Liver (tissue), 9 donors: ENCODE measurements around the gene SBF2. TPM values are rescaled to one million over a fixed set of nuclear protein-coding genes. Genes with fewer than 3 reads are reported as not detected.

ENCODE experiments used
- DNase-seq: peaks from one replicate; pipeline ENCODE4 v3.0.0-alpha.2; 2017; ENCODE audit warnings: low spot score
- H3K27ac ChIP-seq, 2 donors: one replicate each; pipeline ENCODE4 v1.7.0; 2013; ENCODE audit warnings: inconsistent platforms in 2 of 2, low read length in 2 of 2, control low read depth in 1 of 2, low read depth in 1 of 2, mild to moderate bottlenecking in 1 of 2
- H3K27me3 ChIP-seq, 4 donors: one replicate each; pipeline versions ENCODE4 v1.6.1 to v1.7.0; 2013; ENCODE audit warnings: low read length in 3 of 4, inconsistent platforms in 1 of 4, mild to moderate bottlenecking in 1 of 4, moderate library complexity in 1 of 4; ENCODE audit not compliant: control insufficient read depth in 4 of 4, insufficient read depth in 4 of 4
- H3K36me3 ChIP-seq, 4 donors: one replicate each; pipeline versions ENCODE4 v1.6.1 to v1.7.0; 2013; ENCODE audit warnings: low read length in 3 of 4, mild to moderate bottlenecking in 3 of 4, low read depth in 1 of 4, moderate library complexity in 1 of 4; ENCODE audit not compliant: control insufficient read depth in 4 of 4, insufficient read depth in 3 of 4
- H3K4me1 ChIP-seq, 4 donors: one replicate each; pipeline versions ENCODE4 v1.6.1 to v1.7.0; 2013; ENCODE audit warnings: low read length in 3 of 4, mild to moderate bottlenecking in 3 of 4, moderate library complexity in 1 of 4; ENCODE audit not compliant: control insufficient read depth in 4 of 4, insufficient read depth in 4 of 4
- H3K4me3 ChIP-seq, 3 donors: one replicate each; pipeline versions ENCODE4 v1.6.1 to v1.7.0; 2013; ENCODE audit warnings: low read length in 3 of 3, control low read depth in 1 of 3, low read depth in 1 of 3, mild to moderate bottlenecking in 1 of 3
- H3K9ac ChIP-seq, 2 donors: one replicate each; pipeline ENCODE4 v1.7.0; 2013; ENCODE audit warnings: low read length in 2 of 2, mild to moderate bottlenecking in 2 of 2, moderate library complexity in 2 of 2, control low read depth in 1 of 2, low read depth in 1 of 2
- H3K9me3 ChIP-seq, 4 donors: one replicate each; pipeline versions ENCODE4 v1.6.1 to v1.7.0; 2013; ENCODE audit warnings: low read length in 3 of 4; ENCODE audit not compliant: control insufficient read depth in 4 of 4
- ATF3 ChIP-seq: IDR thresholded peaks from 2 replicates; pipeline ENCODE4 v1.6.1; 2016; ENCODE audit warnings: antibody characterized with exemption
- FOXA2 ChIP-seq: IDR thresholded peaks from 2 replicates; pipeline ENCODE4 v1.6.1; 2016; ENCODE audit warnings: antibody characterized with exemption
- GABPA ChIP-seq, 2 donors: IDR thresholded peaks in 1 of 2; conservative IDR thresholded peaks in 1 of 2; 2 replicates each; pipeline ENCODE4 v1.6.1; 2016; ENCODE audit warnings: antibody characterized with exemption in 2 of 2, mild to moderate bottlenecking in 1 of 2, moderate library complexity in 1 of 2
- HNF4G ChIP-seq: IDR thresholded peaks from 2 replicates; pipeline ENCODE4 v1.6.1; 2016; ENCODE audit warnings: antibody characterized with exemption
- JUND ChIP-seq, 2 donors: IDR thresholded peaks; 2 replicates each; pipeline ENCODE4 v1.6.1; 2016; ENCODE audit warnings: antibody characterized with exemption in 2 of 2
- NR2F2 ChIP-seq: IDR thresholded peaks from 2 replicates; pipeline ENCODE4 v1.6.1; 2016; ENCODE audit warnings: antibody characterized with exemption
- REST ChIP-seq: IDR thresholded peaks from 2 replicates; pipeline ENCODE4 v1.6.1; 2016; ENCODE audit warnings: antibody characterized with exemption, mild to moderate bottlenecking
- RXRA ChIP-seq, 2 donors: IDR thresholded peaks; 2 replicates each; pipeline ENCODE4 v1.6.1; 2017 to 2018; ENCODE audit warnings: antibody characterized with exemption in 2 of 2, mild to moderate bottlenecking in 1 of 2
- SP1 ChIP-seq: IDR thresholded peaks from 2 replicates; pipeline ENCODE4 v1.6.1; 2018; ENCODE audit warnings: antibody characterized with exemption, mild to moderate bottlenecking
- TAF1 ChIP-seq: conservative IDR thresholded peaks from 2 replicates; pipeline ENCODE4 v1.6.1; 2016; ENCODE audit warnings: antibody characterized with exemption, mild to moderate bottlenecking
- YY1 ChIP-seq: IDR thresholded peaks from 2 replicates; pipeline ENCODE4 v1.6.1; 2016; ENCODE audit warnings: antibody characterized with exemption, mild to moderate bottlenecking
- WGBS: extraction: QIAGEN DNeasy Blood & Tissue Kit; methylation state at CpG from one replicate; pipeline ENCODE4 v1.1.7; 2013; 5-methylcytosine and 5-hydroxymethylcytosine counted together
- polyA plus RNA-seq, 2 donors: library from polyadenylated mRNA; stranded (reverse) in 1 of 2; unstranded in 1 of 2; fragments of 200-250 nt in 1 of 2; fragments of >200 nt in 1 of 2; fragmentation: Nextera tagmentation in 1 of 2; extraction: Ambion mirVana in 1 of 2; gene quantifications; one replicate each; pipeline versions ENCODE4 v1.2.1 to v1.2.3, GENCODE V29; 2013 to 2015
- total RNA-seq, 2 donors: library from RNA; depleted of rRNA; stranded (reverse); fragments of >200 nt; gene quantifications; one replicate each; pipeline ENCODE4 v1.2.3, GENCODE V29; 2014
- donor health status: healthy.
- donor health status: healthy.
- donor health status: healthy.
- donor health status: healthy.
- donor health status: healthy.

SBF2 gene
- total and polyA plus RNA-seq, 4 donors = 7.5 to 31.3 (median 14.7) TPM

GRCh38 chr11:9740202-9740883 is 553.7 kb downstream of the SBF2 start:
- Histone ChIP-seq H3K27ac (no peak overlapping the region), H3K9ac (no peak overlapping the region), H3K36me3 (peaks cover 0 to 1% (median 0%) of the 10 kb centered on the region in 4 donors), H3K4me1 (no peaks in the 10 kb centered on the region), H3K4me3 (no peak overlapping the region), H3K27me3 (no peaks in the 10 kb centered on the region), H3K9me3 (no peaks in the 10 kb centered on the region)
- DNase-seq = no peak
- TF ChIP-seq TAF1 (no peak), JUND (IDR thresholded peaks at IDR 0.05) (no peak), HNF4G (no peak)
- WGBS = 73% methylated on average over 12 of the region's 12 CpGs

- Histone ChIP-seq H3K27ac (no peak overlapping the region), H3K9me3 (no peaks in the 10 kb centered on the region), H3K9ac (no peak overlapping the region), H3K4me3 (no peak overlapping the region), H3K4me1 (no peaks in the 10 kb centered on the region), H3K36me3 (peaks cover 0 to 1% (median 0%) of the 10 kb centered on the region in 4 donors), H3K27me3 (no peaks in the 10 kb centered on the region)
- WGBS = 91% methylated on average over 4 of the region's 4 CpGs
- TF ChIP-seq FOXA2 = no peak
- DNase-seq = no peak
Measured at GRCh38 chr11:9739123-9739900, 554.7 kb downstream of the SBF2 start.

- Histone ChIP-seq H3K27me3 (no peaks in the 10 kb centered on the region), H3K36me3 (peaks cover 0 to 1% (median 0%) of the 10 kb centered on the region in 4 donors), H3K9me3 (no peaks in the 10 kb centered on the region), H3K4me3 (no peak overlapping the region), H3K4me1 (no peaks in the 10 kb centered on the region), H3K27ac (no peak overlapping the region), H3K9ac (no peak overlapping the region)
- WGBS = 99% methylated on average over 1 of the region's 1 CpG
- TF ChIP-seq ATF3 = no peak
- TF ChIP-seq YY1 = no peak
- TF ChIP-seq NR2F2 = no peak
- no peak for TF ChIP-seq TAF1
- TF ChIP-seq REST = no peak
- DNase-seq = no peak
Measured at GRCh38 chr11:9738707-9739106, 555.3 kb downstream of the SBF2 start.

- H3K4me3 ChIP-seq = no peak overlapping the region
- no peaks in the 10 kb centered on the region for H3K27me3 ChIP-seq
- TF ChIP-seq RXRA (IDR thresholded peaks at IDR 0.05) (no peak), HNF4G (no peak), SP1 (no peak), FOXA2 (no peak), GABPA (IDR thresholded peaks at IDR 0.05 in 1 of 2, conservative IDR thresholded peaks at IDR 0.05 in 1 of 2) (no peak), NR2F2 (no peak), ATF3 (no peak), YY1 (no peak)
- H3K27ac ChIP-seq = no peak overlapping the region
- no peak for DNase-seq
- peaks cover 0 to 3% (median under 1%) of the 10 kb centered on the region in 4 donors for H3K36me3 ChIP-seq
- H3K9me3 ChIP-seq = no peaks in the 10 kb centered on the region
- WGBS = 75% methylated on average over 3 of the region's 3 CpGs
- H3K4me1 ChIP-seq = no peaks in the 10 kb centered on the region
- H3K9ac ChIP-seq = no peak overlapping the region
Measured at GRCh38 chr11:9738116-9738515, 555.9 kb downstream of the SBF2 start.
